RWPE2 (cell line): ENCODE data around the gene ZFAND3.

ENCODE experiments used
- ATAC-seq: fragments of 200-7000 bp; cut with Tn5 transposase; 3 replicates; pipeline ENCODE4 v1.9.1; 2021; ENCODE audit warnings: low read depth
- DNase-seq: peaks from one replicate; pipeline ENCODE4 v3.0.0-alpha.2; 2020; ENCODE audit warnings: low spot score
- H3K27ac ChIP-seq: fragments of 450-650 bp; 2 replicates; pipeline ENCODE4 v1.5.1; 2017; ENCODE audit warnings: mild to moderate bottlenecking; ENCODE audit not compliant: poor library complexity, severe bottlenecking
- H3K27me3 ChIP-seq: fragments of 250-450 bp; sonication (Bioruptor Pico); 2 replicates; pipeline ENCODE4 v1.5.1; 2021; ENCODE audit warnings: mild to moderate bottlenecking, moderate library complexity; ENCODE audit not compliant: insufficient read depth, poor library complexity, severe bottlenecking
- H3K36me3 ChIP-seq: fragments of 250-450 bp; sonication (Bioruptor Pico); 2 replicates; pipeline ENCODE4 v1.5.1; 2020; ENCODE audit warnings: low read depth, mild to moderate bottlenecking, moderate library complexity
- H3K4me1 ChIP-seq: fragments of 250-450 bp; sonication (Bioruptor Pico); 2 replicates; pipeline ENCODE4 v1.5.1; 2021; ENCODE audit warnings: mild to moderate bottlenecking, moderate library complexity; ENCODE audit not compliant: insufficient read depth, poor library complexity, severe bottlenecking
- H3K4me3 ChIP-seq: fragments of 250-450 bp; sonication (Bioruptor Pico); 2 replicates; pipeline ENCODE4 v1.5.1; 2021; ENCODE audit warnings: mild to moderate bottlenecking, moderate library complexity; ENCODE audit not compliant: severe bottlenecking
- H3K9me3 ChIP-seq: fragments of 250-450 bp; sonication (Bioruptor Pico); 2 replicates; pipeline ENCODE4 v1.5.1; 2021; ENCODE audit warnings: mild to moderate bottlenecking, moderate library complexity; ENCODE audit not compliant: severe bottlenecking
- TF ChIP-seq, protein P1 (sequence below): fragments of 450-650 bp; IDR thresholded peaks from one replicate; pipeline ENCODE4 v1.5.1; 2017; ENCODE audit warnings: mild to moderate bottlenecking, moderate library complexity; ENCODE audit not compliant: poor library complexity, severe bottlenecking

Gene ZFAND3

DNA sequence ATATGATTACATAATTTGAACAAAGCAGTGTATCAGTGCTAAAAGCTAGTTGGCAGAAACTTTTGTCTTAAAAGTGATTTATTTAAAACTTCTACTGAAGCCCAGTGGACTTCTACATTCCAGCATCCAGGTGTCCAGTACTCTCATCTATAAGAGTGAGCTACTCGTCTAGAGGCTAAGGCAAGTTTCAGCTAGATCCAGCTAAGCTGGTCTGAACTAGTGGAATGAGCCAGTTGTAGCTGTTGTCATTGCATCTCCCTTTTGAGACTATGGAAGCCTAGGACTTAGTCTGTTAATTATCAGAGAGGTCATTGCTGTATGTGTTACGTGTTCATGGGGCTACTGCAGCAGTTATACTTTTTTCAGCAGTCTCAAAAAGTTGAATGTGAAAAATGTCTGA is 165.1 kb downstream of the ZFAND3 start:
- Histone ChIP-seq H3K9me3 (no peaks in the 10 kb centered on the region), H3K4me1 (peaks cover 7% of the 10 kb centered on the region), H3K4me3 (no peak overlapping the region), H3K36me3 (no peaks in the 10 kb centered on the region), H3K27ac (no peak overlapping the region), H3K27me3 (no peaks in the 10 kb centered on the region)
- TF ChIP-seq, protein P1, sequence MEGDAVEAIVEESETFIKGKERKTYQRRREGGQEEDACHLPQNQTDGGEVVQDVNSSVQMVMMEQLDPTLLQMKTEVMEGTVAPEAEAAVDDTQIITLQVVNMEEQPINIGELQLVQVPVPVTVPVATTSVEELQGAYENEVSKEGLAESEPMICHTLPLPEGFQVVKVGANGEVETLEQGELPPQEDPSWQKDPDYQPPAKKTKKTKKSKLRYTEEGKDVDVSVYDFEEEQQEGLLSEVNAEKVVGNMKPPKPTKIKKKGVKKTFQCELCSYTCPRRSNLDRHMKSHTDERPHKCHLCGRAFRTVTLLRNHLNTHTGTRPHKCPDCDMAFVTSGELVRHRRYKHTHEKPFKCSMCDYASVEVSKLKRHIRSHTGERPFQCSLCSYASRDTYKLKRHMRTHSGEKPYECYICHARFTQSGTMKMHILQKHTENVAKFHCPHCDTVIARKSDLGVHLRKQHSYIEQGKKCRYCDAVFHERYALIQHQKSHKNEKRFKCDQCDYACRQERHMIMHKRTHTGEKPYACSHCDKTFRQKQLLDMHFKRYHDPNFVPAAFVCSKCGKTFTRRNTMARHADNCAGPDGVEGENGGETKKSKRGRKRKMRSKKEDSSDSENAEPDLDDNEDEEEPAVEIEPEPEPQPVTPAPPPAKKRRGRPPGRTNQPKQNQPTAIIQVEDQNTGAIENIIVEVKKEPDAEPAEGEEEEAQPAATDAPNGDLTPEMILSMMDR: no peak
- ATAC-seq (no peak), DNase-seq (no peak)

DNA sequence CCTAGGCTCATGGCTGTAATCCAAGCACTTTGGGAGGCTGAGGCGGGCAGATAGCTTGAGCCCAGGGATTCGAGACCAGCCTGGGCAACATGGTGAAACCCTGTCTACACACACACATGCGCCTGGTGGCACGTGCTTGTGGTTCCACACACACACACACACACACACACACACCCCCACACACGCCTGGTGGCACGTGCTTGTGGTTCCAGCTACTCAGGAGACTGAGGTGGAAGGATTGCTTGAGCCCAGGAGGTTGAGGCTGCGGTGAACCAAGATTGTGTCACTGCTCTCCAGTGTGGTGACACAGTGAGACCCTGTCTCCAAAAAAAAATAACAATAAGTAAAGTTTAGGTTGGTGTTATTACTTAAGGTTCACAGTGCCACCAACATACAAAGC is 165.8 kb downstream of the ZFAND3 start:
- Histone ChIP-seq H3K36me3 (no peaks in the 10 kb centered on the region), H3K9me3 (no peaks in the 10 kb centered on the region), H3K27ac (no peak overlapping the region), H3K4me1 (peaks cover 5% of the 10 kb centered on the region), H3K27me3 (no peaks in the 10 kb centered on the region), H3K4me3 (no peak overlapping the region)
- ATAC-seq (no peak), DNase-seq (no peak)
- TF ChIP-seq, protein P1: no peak

DNA sequence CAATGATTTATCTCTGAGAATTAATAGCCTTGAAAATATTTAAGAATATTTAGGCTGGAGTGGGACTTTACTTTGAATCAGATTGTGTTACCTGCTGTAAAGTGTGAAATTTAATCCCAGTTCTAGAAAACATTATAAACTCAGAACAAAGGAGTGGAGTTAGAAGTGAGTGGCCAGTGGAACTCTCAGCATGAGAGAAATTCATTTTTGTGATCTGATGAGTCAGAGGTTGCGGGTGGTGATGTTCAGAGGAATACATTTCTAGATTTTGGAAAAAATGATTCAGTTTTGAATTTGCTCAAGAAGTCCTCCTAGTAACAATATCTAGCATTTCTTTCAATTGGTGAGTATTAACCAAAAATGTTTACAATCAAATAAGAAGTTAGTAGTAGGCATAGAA is 167.5 kb downstream of the ZFAND3 start:
- Histone ChIP-seq H3K9me3 (no peaks in the 10 kb centered on the region), H3K4me1 (peaks cover 15% of the 10 kb centered on the region), H3K27me3 (no peaks in the 10 kb centered on the region), H3K36me3 (no peaks in the 10 kb centered on the region), H3K4me3 (no peak overlapping the region), H3K27ac (no peak overlapping the region)
- ATAC-seq: no peak
- no peak for DNase-seq
- TF ChIP-seq, protein P1: no peak

DNA sequence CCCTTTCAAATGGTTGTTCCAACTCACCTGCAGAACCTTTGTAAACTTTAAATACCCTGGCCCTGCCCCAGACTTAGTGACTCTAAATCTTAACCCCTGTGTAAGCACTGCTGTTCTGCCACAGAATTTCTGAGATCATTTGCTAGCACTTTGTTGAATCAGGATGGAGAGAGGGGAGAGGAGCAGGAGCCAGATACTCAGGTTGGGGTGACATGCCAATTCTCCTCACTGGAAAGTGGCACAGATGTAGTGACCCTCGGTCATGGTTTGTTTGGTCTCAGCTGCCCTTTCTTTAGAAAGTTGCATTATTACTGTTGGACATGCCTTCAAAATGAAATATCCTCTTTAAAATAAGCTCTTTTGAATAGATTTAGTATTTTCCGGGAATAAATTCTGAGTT is 168.0 kb downstream of the ZFAND3 start:
- Histone ChIP-seq H3K36me3 (no peaks in the 10 kb centered on the region), H3K27me3 (no peaks in the 10 kb centered on the region), H3K9me3 (no peaks in the 10 kb centered on the region), H3K4me1 (peaks cover 15% of the 10 kb centered on the region), H3K4me3 (no peak overlapping the region), H3K27ac (no peak overlapping the region)
- DNase-seq (no peak), ATAC-seq (no peak)
- TF ChIP-seq, protein P1: no peak

DNA sequence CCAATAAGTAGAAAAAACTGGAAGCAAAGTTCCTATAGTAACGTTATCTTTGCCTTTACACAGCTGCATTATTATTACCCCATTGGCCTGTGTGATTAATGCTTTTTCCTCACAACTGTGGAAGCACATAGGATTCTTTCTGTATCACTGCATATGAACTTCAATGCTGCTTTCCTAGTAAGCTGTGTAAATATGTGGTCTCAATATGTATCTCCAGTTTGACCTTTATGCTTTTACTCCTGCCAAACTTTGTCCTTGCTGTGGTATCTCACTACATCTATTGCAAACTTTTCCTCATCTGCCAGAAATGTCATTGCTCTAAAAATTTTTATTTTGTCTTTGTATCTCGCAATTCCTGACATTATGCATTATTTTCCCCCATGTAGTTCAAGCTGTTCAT is 168.6 kb downstream of the ZFAND3 start:
- Histone ChIP-seq H3K9me3 (no peaks in the 10 kb centered on the region), H3K36me3 (no peaks in the 10 kb centered on the region), H3K4me1 (peaks cover 15% of the 10 kb centered on the region), H3K27me3 (no peaks in the 10 kb centered on the region), H3K4me3 (no peak overlapping the region), H3K27ac (no peak overlapping the region)
- ATAC-seq (no peak), DNase-seq (no peak)
- TF ChIP-seq, protein P1: no peak
